Measurements from ENCODE around the gene TBC1D5.

DNA sequence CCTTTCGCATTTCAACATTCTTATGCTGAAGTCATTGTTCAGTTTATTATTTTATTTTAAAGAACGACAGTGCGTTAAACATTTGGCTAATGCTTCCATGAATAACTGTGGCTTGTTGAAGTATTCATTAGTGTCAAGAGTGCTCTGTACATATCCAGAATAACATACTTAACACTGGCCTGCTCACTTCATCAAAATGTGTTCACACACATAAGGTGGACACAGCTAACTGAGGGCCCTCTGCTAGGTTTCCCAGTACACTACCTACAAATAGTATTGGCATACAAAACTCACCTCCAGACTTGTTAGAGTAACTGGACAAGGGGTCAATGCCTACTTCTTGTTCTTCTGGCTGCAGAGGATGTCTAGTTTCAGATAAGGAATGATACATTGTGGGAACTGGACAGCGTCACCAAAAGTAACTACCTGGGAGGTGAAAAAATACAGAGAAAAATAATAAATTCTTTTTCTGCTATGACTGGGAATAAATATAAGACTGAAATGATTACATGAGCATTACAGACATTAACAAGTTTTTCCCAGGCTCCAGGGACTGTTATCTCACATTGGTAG lies 234.2 kb downstream of the TBC1D5 start:
- TF ChIP-seq SRF (IDR thresholded peaks at IDR 0.05; ENCODE audit: low read depth, low read length): no peak
- TF ChIP-seq SP1 (IDR thresholded peaks at IDR 0.05; ENCODE audit: low read depth, low read length): no peak
- no peak for TF ChIP-seq MAFK (IDR thresholded peaks at IDR 0.05; ENCODE audit: low read depth, low read length)
- TF ChIP-seq, protein P1, sequence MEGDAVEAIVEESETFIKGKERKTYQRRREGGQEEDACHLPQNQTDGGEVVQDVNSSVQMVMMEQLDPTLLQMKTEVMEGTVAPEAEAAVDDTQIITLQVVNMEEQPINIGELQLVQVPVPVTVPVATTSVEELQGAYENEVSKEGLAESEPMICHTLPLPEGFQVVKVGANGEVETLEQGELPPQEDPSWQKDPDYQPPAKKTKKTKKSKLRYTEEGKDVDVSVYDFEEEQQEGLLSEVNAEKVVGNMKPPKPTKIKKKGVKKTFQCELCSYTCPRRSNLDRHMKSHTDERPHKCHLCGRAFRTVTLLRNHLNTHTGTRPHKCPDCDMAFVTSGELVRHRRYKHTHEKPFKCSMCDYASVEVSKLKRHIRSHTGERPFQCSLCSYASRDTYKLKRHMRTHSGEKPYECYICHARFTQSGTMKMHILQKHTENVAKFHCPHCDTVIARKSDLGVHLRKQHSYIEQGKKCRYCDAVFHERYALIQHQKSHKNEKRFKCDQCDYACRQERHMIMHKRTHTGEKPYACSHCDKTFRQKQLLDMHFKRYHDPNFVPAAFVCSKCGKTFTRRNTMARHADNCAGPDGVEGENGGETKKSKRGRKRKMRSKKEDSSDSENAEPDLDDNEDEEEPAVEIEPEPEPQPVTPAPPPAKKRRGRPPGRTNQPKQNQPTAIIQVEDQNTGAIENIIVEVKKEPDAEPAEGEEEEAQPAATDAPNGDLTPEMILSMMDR (IDR thresholded peaks at IDR 0.05; ENCODE audit: control extremely low read depth in 1 of 3, insufficient read depth in 1 of 3, low read depth in 1 of 3, low read length in 3 of 3): no peak
- TF ChIP-seq JUN (IDR thresholded peaks at IDR 0.05; ENCODE audit: low read depth, low read length): no peak
- TF ChIP-seq POLR2AphosphoS5 (IDR thresholded peaks at IDR 0.05; ENCODE audit: low read depth, low read length): no peak
- TF ChIP-seq, protein P2, sequence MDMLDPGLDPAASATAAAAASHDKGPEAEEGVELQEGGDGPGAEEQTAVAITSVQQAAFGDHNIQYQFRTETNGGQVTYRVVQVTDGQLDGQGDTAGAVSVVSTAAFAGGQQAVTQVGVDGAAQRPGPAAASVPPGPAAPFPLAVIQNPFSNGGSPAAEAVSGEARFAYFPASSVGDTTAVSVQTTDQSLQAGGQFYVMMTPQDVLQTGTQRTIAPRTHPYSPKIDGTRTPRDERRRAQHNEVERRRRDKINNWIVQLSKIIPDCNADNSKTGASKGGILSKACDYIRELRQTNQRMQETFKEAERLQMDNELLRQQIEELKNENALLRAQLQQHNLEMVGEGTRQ (IDR thresholded peaks at IDR 0.05; ENCODE audit: low read length): no peak
- TF ChIP-seq, protein P3, sequence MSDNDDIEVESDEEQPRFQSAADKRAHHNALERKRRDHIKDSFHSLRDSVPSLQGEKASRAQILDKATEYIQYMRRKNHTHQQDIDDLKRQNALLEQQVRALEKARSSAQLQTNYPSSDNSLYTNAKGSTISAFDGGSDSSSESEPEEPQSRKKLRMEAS (IDR thresholded peaks at IDR 0.05): no peak
